RCC 7860 (cell line): Measurements from ENCODE around the gene IL37.
"Not testable (repeated sequence)": the region's sequence is repeated elsewhere in the genome, so short reads cannot be mapped to it uniquely, and the experiment has no call there.

Source experiments
- DNase-seq: peaks from one replicate; pipeline ENCODE4 v3.0.0-alpha.2; 2015; ENCODE audit warnings: low spot score
- FAIRE-seq: peaks from 2 replicates; lab custom pipeline; 2012; peaks lifted over from hg19 to GRCh38; lab: Jason Lieb, UNC

IL37 gene

GRCh38 chr2:112919086-112919485 is 8.1 kb downstream of the IL37 start:
- FAIRE-seq (no peak), DNase-seq (no peak)

- FAIRE-seq (no peak), DNase-seq (peak; percentile 22)
Measured at GRCh38 chr2:112920923-112921532, 10.1 kb downstream of the IL37 start.

GRCh38 chr2:112921982-112922381 is 11.0 kb downstream of the IL37 start:
- FAIRE-seq: no peak
- DNase-seq: no peak

- no peak for FAIRE-seq
- DNase-seq: no peak
Measured at GRCh38 chr2:112923237-112923966, 12.4 kb downstream of the IL37 start.

- DNase-seq: no peak
- FAIRE-seq: no peak
Measured at GRCh38 chr2:112923967-112924338, 13.0 kb downstream of the IL37 start.

GRCh38 chr2:112924360-112924759 is 13.4 kb downstream of the IL37 start:
- FAIRE-seq (no peak), DNase-seq (no peak)

- FAIRE-seq: no peak
- no peak for DNase-seq
Measured at GRCh38 chr2:112924821-112925220, 13.9 kb downstream of the IL37 start.

GRCh38 chr2:112926707-112927106 is 15.7 kb downstream of the IL37 start:
- no peak for DNase-seq
- FAIRE-seq: no peak

GRCh38 chr2:112927745-112928144 is 16.8 kb downstream of the IL37 start:
- no peak for FAIRE-seq

GRCh38 chr2:112933261-112933660 is 22.3 kb downstream of the IL37 start:
- DNase-seq: no peak
- FAIRE-seq: no peak

More at GRCh38 chr2:112927745-112928144, 16.8 kb downstream of the IL37 start:
- no peak for DNase-seq

GRCh38 chr2:112934117-112934516 is 23.2 kb downstream of the IL37 start:
- DNase-seq, FAIRE-seq: not testable (repeated sequence)

GRCh38 chr2:112936927-112937232 is 25.9 kb downstream of the IL37 start:
- no peak for DNase-seq
- FAIRE-seq: no peak

- peak; percentile 81 for DNase-seq
Measured at GRCh38 chr2:112938904-112939303, 27.9 kb downstream of the IL37 start.

GRCh38 chr2:112939425-112939824 is 28.5 kb downstream of the IL37 start:
- FAIRE-seq: no peak

More at GRCh38 chr2:112938904-112939303, 27.9 kb downstream of the IL37 start:
- peak; percentile 90 for FAIRE-seq

GRCh38 chr2:112940859-112941625 is 30.1 kb downstream of the IL37 start:
- FAIRE-seq: no peak
- DNase-seq: no peak

More at GRCh38 chr2:112939425-112939824, 28.5 kb downstream of the IL37 start:
- DNase-seq: no peak

- DNase-seq: peak; percentile 44
- FAIRE-seq: no peak
Measured at GRCh38 chr2:112941753-112942653, 31.0 kb downstream of the IL37 start.

- no peak for DNase-seq
- FAIRE-seq: no peak
Measured at GRCh38 chr2:112942654-112943002, 31.7 kb downstream of the IL37 start.

GRCh38 chr2:112944971-112945370 is 34.0 kb downstream of the IL37 start:
- DNase-seq (no peak), FAIRE-seq (no peak)

GRCh38 chr2:112946086-112946485 is 35.1 kb downstream of the IL37 start:
- no peak for DNase-seq
- no peak for FAIRE-seq

- FAIRE-seq: no peak
- DNase-seq: no peak
Measured at GRCh38 chr2:112947374-112947773, 36.4 kb downstream of the IL37 start.

- no peak for FAIRE-seq
- DNase-seq: no peak
Measured at GRCh38 chr2:112949456-112949855, 38.5 kb downstream of the IL37 start.
